Measurements from ENCODE around the gene ZCCHC9.

GRCh38 chr5:81345411-81346003, 44.1 kb downstream of the ZCCHC9 start:
- TF ChIP-seq CTCF (IDR thresholded peaks at IDR 0.05): no peak
- no peak for TF ChIP-seq POLR2A (IDR thresholded peaks at IDR 0.05)
